ENCODE results near the gene POLE.

DNA sequence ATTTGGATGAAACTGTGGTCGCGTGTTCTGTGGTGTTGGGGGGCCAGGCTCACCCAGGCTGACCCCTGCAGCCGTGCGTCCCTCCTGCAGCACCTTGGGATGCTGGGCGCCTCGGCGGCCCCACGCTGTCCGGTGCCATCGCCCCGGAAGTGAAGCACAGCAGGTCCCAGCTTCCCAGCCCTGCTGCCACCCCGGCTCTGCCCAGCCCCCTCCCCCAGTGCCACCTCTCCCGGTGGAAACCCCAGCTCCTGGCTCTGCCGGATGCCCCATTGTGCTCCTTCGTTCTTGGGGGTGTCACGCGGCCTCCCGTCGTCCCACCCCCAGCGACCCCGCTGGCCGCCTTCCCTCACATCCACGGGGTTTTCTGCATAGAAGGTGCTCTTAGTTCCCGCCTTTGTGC is 102.0 kb downstream of the POLE start:
- TF ChIP-seq, protein P1, sequence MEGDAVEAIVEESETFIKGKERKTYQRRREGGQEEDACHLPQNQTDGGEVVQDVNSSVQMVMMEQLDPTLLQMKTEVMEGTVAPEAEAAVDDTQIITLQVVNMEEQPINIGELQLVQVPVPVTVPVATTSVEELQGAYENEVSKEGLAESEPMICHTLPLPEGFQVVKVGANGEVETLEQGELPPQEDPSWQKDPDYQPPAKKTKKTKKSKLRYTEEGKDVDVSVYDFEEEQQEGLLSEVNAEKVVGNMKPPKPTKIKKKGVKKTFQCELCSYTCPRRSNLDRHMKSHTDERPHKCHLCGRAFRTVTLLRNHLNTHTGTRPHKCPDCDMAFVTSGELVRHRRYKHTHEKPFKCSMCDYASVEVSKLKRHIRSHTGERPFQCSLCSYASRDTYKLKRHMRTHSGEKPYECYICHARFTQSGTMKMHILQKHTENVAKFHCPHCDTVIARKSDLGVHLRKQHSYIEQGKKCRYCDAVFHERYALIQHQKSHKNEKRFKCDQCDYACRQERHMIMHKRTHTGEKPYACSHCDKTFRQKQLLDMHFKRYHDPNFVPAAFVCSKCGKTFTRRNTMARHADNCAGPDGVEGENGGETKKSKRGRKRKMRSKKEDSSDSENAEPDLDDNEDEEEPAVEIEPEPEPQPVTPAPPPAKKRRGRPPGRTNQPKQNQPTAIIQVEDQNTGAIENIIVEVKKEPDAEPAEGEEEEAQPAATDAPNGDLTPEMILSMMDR (conservative IDR thresholded peaks at IDR 0.05; ENCODE audit: low read depth, low read length): no peak
- no peak for TF ChIP-seq EZH2 (IDR thresholded peaks at IDR 0.05; ENCODE audit: low read length, unreplicated experiment)
